GM12878 (cell line): ENCODE measurements around the gene TGFB1. TPM values are rescaled to one million over a fixed set of nuclear protein-coding genes. Genes with fewer than 3 reads are reported as not detected.
"Not testable (repeated sequence)": the region's sequence is repeated elsewhere in the genome, so short reads cannot be mapped to it uniquely, and the experiment has no call there.

Source experiments
- ATAC-seq: fragments of 200-7000 bp; cut with Tn5 transposase; 3 replicates; pipeline ENCODE4 v1.9.1; 2020; ENCODE audit warnings: mild to moderate bottlenecking, moderate library complexity
- BruUV-seq: library from RNA; stranded (reverse); fragments of 400-500 nt; replicated peaks from 2 replicates; lab custom pipeline; 2021; lab: Mats Ljungman, UMichigan
- CTCF ChIA-PET: fragments of 300-600 bp; sonication (Branson Sonifier 250); formaldehyde crosslinking; extraction: SDS; loops from one replicate; lab custom pipeline; 2021; ENCODE audit warnings: inconsistent platforms; lab: Yijun Ruan, JAX
- POLR2A ChIA-PET: fragments of 350-600 bp; formaldehyde crosslinking; extraction: SDS; loops from one replicate; lab custom pipeline; 2021; ENCODE audit warnings: inconsistent platforms; lab: Charles Lee
- RAD21 ChIA-PET: fragments of 300-600 bp; sonication (Branson Sonifier 250); formaldehyde crosslinking; loops from one replicate; lab custom pipeline; 2023; ENCODE audit warnings: antibody characterized with exemption; ENCODE audit not compliant: unreplicated experiment; lab: Charles Lee
- SMC1A ChIA-PET: fragments of 300-600 bp; sonication (Branson Sonifier 250); formaldehyde crosslinking; loops from one replicate; lab custom pipeline; 2023; ENCODE audit not compliant: unreplicated experiment, uncharacterized antibody; lab: Charles Lee
- DNase-seq: peaks from one replicate; pipeline ENCODE4 v3.0.0-alpha.2; 2011; ENCODE audit warnings: low read depth, low spot score
- FAIRE-seq: peaks from 3 replicates; lab custom pipeline; 2011; peaks lifted over from hg19 to GRCh38; lab: Jason Lieb, UNC
- H2AFZ ChIP-seq: 2 replicates; pipeline ENCODE4 v1.6.0; 2011; ENCODE audit warnings: low read depth, low read length, control low read depth; ENCODE audit not compliant: control insufficient read depth
- H3K27ac ChIP-seq: 2 replicates; pipeline ENCODE4 v1.5.1; 2011; ENCODE audit warnings: control low read depth; ENCODE audit not compliant: control insufficient read depth, insufficient read depth
- H3K27me3 ChIP-seq, 2 experiments: replicated peaks in 1 of 2; 2 replicates each; pipeline versions ENCODE4 v1.6.0 to v1.6.1; 2011; ENCODE audit warnings: low read length in 1 of 2; ENCODE audit not compliant: control insufficient read depth in 2 of 2, insufficient read depth in 2 of 2
- H3K36me3 ChIP-seq, 2 experiments: 2 replicates each; pipeline ENCODE4 v1.5.1; 2011; ENCODE audit warnings: low read length in 1 of 2; ENCODE audit not compliant: control insufficient read depth in 2 of 2, insufficient read depth in 2 of 2
- H3K4me1 ChIP-seq: 2 replicates; pipeline ENCODE4 v1.6.1; 2011; ENCODE audit warnings: mild to moderate bottlenecking, low read length, moderate library complexity, mixed read lengths; ENCODE audit not compliant: control insufficient read depth, insufficient read depth
- H3K4me2 ChIP-seq: 2 replicates; pipeline ENCODE4 v1.6.0; 2011; ENCODE audit warnings: control low read depth; ENCODE audit not compliant: control insufficient read depth, insufficient read depth
- H3K4me3 ChIP-seq: fragments of 200-600 bp; sonication (generic); 2 replicates; pipeline ENCODE4 v1.5.1; 2016
- H3K79me2 ChIP-seq: 2 replicates; pipeline ENCODE4 v1.6.0; 2011; ENCODE audit warnings: low read length; ENCODE audit not compliant: control insufficient read depth, insufficient read depth
- H3K9ac ChIP-seq: 2 replicates; pipeline ENCODE4 v1.8.0; 2011; ENCODE audit warnings: low read length, control low read depth, mixed read lengths; ENCODE audit not compliant: control insufficient read depth, insufficient read depth
- H3K9me3 ChIP-seq: replicated peaks from 3 replicates; pipeline ENCODE4 v1.5.1; 2011; ENCODE audit warnings: mild to moderate bottlenecking, low read length; ENCODE audit not compliant: control insufficient read depth, insufficient read depth
- H4K20me1 ChIP-seq: 2 replicates; pipeline ENCODE4 v1.6.0; 2011; ENCODE audit not compliant: control insufficient read depth, insufficient read depth
- CHD4 ChIP-seq: fragments of 200-600 bp; sonication (generic); IDR thresholded peaks from 2 replicates; pipeline ENCODE4 v1.6.1; 2016; ENCODE audit warnings: mild to moderate bottlenecking
- CREM ChIP-seq: IDR thresholded peaks from 2 replicates; pipeline ENCODE4 v1.6.1; 2014; ENCODE audit warnings: antibody characterized with exemption, low read depth
- KAT2A ChIP-seq: conservative IDR thresholded peaks from 2 replicates; pipeline ENCODE4 v1.6.1; 2011; ENCODE audit warnings: low read depth, low read length; ENCODE audit not compliant: control insufficient read depth
- NRF1 ChIP-seq: conservative IDR thresholded peaks from 2 replicates; pipeline ENCODE4 v1.6.1; 2011; ENCODE audit warnings: mild to moderate bottlenecking, low read depth, low read length, improper control_type of control experiment
- POLR2AphosphoS5 ChIP-seq: IDR thresholded peaks from 2 replicates; pipeline ENCODE4 v1.6.1; 2011; ENCODE audit warnings: mild to moderate bottlenecking, low read length, inconsistent platforms
- SREBF1 ChIP-seq: IDR thresholded peaks from 2 replicates; pipeline ENCODE4 v1.6.1; 2012; ENCODE audit warnings: mild to moderate bottlenecking, low read length
- TARDBP ChIP-seq: IDR thresholded peaks from 2 replicates; pipeline ENCODE4 v1.6.1; 2016; ENCODE audit warnings: borderline replicate concordance
- WGBS: methylation state at CpG from one replicate; pipeline ENCODE4 v1.1.6; 2016; ENCODE audit warnings: low lambda C conversion rate; ENCODE audit not compliant: insufficient replicate concordance, insufficient coverage; ENCODE audit errors: missing lambda C conversion rate; 5-methylcytosine and 5-hydroxymethylcytosine counted together
- in situ Hi-C: fragments of 300-500 bp; cut with MboI; formaldehyde crosslinking; loops from 9 replicates; pipeline ENCODE4 v1.14.3; 2018; ENCODE audit warnings: mixed read lengths
- intact Hi-C: fragments of 100-400 bp; cut with micrococcal nuclease; formaldehyde crosslinking; loops from one replicate; pipeline ENCODE4 v1.14.2; 2022; ENCODE audit not compliant: unreplicated experiment
- polyA plus RNA-seq, 11 experiments: library from polyadenylated mRNA; depleted of rRNA in 4 of 11; unstranded in 6 of 11; stranded (reverse) in 5 of 11; fragments of >200 nt; fragmentation: Nextera tagmentation in 4 of 11; fragmentation: Illumina TruSeq in 1 of 11; extraction: Ambion mirVana in 4 of 11; extraction: Trizol in 1 of 11; gene quantifications; 1 replicate in 1 of 11; 2 replicates in 10 of 11; pipeline versions ENCODE4 v1.2.1 to v1.2.3, GENCODE V29; 2011 to 2016; ENCODE audit warnings: inconsistent platforms in 2 of 11, missing spikeins in 2 of 11, low read depth in 1 of 11
- total RNA-seq, 4 experiments: library from RNA; depleted of rRNA in 3 of 4; stranded (reverse); fragments of >200 nt in 3 of 4; fragmentation: Illumina TruSeq in 1 of 4; extraction: Trizol in 1 of 4; gene quantifications; 2 replicates each; pipeline versions ENCODE4 v1.2.1 to v1.2.3, GENCODE V29; 2013 to 2021
- TF ChIP-seq, protein P1 (sequence below): fragments of 450-650 bp; formaldehyde crosslinking; IDR thresholded peaks from 2 replicates; pipeline ENCODE4 v1.4.0; 2022; ENCODE audit warnings: mild to moderate bottlenecking, moderate library complexity
- TF ChIP-seq, protein P2 (sequence below): IDR thresholded peaks from 2 replicates; pipeline ENCODE4 v1.6.1; 2011; ENCODE audit warnings: low read depth, mild to moderate bottlenecking, low read length, moderate library complexity, borderline replicate concordance; ENCODE audit errors: extremely low read depth

The TGFB1 gene
- total and polyA plus RNA-seq, 10 of the 15 experiments (the other 5 are each of a cell fraction or from before 2014, with no cell fraction given): 0.23 to 120 (median 10.9) TPM

DNA sequence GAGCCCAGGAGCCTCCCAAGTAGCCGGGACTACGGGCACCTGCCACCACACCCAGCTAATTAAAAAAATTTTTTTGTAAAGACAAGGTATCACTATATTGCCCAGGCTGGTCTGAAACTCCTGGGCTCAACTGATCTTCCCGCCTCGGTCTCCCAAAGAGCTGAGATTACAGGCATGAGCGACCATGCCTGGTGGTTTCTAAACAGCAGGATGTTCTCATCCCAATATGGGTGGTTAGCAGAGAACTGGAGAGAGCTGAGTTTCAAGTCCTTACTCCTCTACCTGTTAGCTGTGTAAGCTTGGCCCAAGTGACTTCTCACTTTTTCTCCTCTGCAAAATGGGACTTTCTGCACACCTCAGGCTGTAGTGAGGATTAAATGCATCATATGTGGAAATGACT, 30.6 kb upstream of the TGFB1 start (continued):
- TF ChIP-seq, protein P1, sequence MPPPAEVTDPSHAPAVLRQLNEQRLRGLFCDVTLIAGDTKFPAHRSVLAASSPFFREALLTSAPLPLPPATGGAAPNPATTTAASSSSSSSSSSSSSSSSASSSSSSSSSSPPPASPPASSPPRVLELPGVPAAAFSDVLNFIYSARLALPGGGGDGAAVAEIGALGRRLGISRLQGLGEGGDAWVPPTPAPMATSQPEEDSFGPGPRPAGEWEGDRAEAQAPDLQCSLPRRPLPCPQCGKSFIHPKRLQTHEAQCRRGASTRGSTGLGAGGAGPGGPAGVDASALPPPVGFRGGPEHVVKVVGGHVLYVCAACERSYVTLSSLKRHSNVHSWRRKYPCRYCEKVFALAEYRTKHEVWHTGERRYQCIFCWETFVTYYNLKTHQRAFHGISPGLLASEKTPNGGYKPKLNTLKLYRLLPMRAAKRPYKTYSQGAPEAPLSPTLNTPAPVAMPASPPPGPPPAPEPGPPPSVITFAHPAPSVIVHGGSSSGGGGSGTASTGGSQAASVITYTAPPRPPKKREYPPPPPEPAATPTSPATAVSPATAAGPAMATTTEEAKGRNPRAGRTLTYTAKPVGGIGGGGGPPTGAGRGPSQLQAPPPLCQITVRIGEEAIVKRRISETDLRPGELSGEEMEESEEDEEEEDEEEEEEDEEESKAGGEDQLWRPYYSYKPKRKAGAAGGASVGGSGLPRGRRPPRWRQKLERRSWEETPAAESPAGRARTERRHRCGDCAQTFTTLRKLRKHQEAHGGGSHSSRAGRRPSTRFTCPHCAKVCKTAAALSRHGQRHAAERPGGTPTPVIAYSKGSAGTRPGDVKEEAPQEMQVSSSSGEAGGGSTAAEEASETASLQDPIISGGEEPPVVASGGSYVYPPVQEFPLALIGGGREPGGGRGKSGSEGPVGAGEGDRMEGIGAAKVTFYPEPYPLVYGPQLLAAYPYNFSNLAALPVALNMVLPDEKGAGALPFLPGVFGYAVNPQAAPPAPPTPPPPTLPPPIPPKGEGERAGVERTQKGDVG (CRISPR knock-in tag): no peak
- TF ChIP-seq, protein P2, sequence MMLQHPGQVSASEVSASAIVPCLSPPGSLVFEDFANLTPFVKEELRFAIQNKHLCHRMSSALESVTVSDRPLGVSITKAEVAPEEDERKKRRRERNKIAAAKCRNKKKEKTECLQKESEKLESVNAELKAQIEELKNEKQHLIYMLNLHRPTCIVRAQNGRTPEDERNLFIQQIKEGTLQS: no peak
- no peak for TF ChIP-seq CREM
- no peak for TF ChIP-seq CHD4
- TF ChIP-seq TARDBP: no peak
- TF ChIP-seq KAT2A: no peak
- TF ChIP-seq SREBF1: no peak
- TF ChIP-seq POLR2AphosphoS5: no peak
- no peak for TF ChIP-seq NRF1
- TF ChIP-seq, all 136 proteins: peak for 0

DNA sequence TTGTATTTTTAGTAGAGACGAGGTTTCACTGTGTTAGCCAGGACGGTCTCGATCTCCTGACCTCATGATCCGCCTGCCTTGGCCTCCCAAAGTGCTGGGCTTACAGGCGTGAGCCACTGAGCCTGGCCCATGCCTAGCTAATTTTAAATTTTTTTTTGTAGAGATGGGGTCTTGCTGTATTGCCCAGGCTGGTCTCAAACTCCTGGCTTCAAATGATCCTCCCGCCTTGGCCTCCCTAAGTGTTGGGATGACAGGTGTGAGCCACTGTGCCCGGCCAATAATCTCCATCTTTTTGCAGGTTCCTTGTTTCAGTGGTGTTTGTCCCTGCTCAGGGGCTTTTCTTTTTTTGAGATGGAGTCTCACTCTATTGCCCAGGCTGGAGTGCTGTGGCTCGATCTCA, 27.8 kb upstream of the TGFB1 start:
- H3K27ac ChIP-seq, FAIRE-seq, SMC1A ChIA-PET, H3K9me3 ChIP-seq, DNase-seq, H3K36me3 ChIP-seq, BruUV-seq, in situ Hi-C loops, H3K79me2 ChIP-seq, ATAC-seq, H3K4me2 ChIP-seq, H3K9ac ChIP-seq, H2AFZ ChIP-seq, H4K20me1 ChIP-seq, H3K27me3 ChIP-seq, intact Hi-C loops, H3K4me3 ChIP-seq: not testable (repeated sequence)
- RAD21 ChIA-PET: interaction anchor here (1.3 kb wide), 1 partner anchor 24 kb away, joined by 3 read pairs; no protein-coding TSS in a partner anchor
- POLR2A ChIA-PET: interaction anchor here (0.5 to 1.2 kb wide), 3 partner anchors 14 to 1017 kb away, joined by 3 to 10 read pairs (median 5); no protein-coding TSS in a partner anchor
- CTCF ChIA-PET: interaction anchor here (0.7 to 0.8 kb wide), 2 partner anchors 16 to 189 kb away, joined by 3 to 5 read pairs; no protein-coding TSS in a partner anchor
- peaks cover 28% of the 10 kb centered on the region for H3K4me1 ChIP-seq
- WGBS: 98% methylated on average over 8 of the region's 8 CpGs
